ENCODE data around the gene IRX5.

Gene IRX5

GRCh38 chr16:54930005-54930868, at the start of gene IRX5:
Gene IRX5, plus strand, starts transcription at chr16:54930865. Its CDS starts 334 bp downstream, at chr16:54931199.
- Mint-ChIP-seq H3K36me3 (ENCODE audit: insufficient read depth) (peaks cover 10% of the 10 kb centered on the region), H3K4me1 (peaks cover 35% of the 10 kb centered on the region), H3K9me3 (peaks cover 5% of the 10 kb centered on the region), H3K4me3 (peak within 1 kb of the TSS; percentile 83), H3K27me3 (peaks cover 81% of the 10 kb centered on the region), H3K27ac (ENCODE audit: low read depth) (peak within 1 kb of the TSS; percentile 84)
- no peak for DNase-seq (ENCODE audit: low spot score in 2 of 2)
- no peak for ATAC-seq (replicated peaks; ENCODE audit: extremely low read depth, poor library complexity, severe bottlenecking)

- Mint-ChIP-seq H3K9me3 (peaks cover 6% of the 10 kb centered on the region), H3K27ac (ENCODE audit: low read depth) (no peak overlapping the region), H3K4me1 (no peaks in the 10 kb centered on the region), H3K4me3 (no peak overlapping the region), H3K27me3 (peaks cover 49% of the 10 kb centered on the region), H3K36me3 (ENCODE audit: insufficient read depth) (peaks cover 1% of the 10 kb centered on the region)
- ATAC-seq (replicated peaks; ENCODE audit: extremely low read depth, poor library complexity, severe bottlenecking) (no peak), DNase-seq (ENCODE audit: low spot score in 2 of 2) (no peak)
Measured at GRCh38 chr16:54882556-54882955, 48.1 kb upstream of the IRX5 start.

- ATAC-seq (replicated peaks; ENCODE audit: extremely low read depth, poor library complexity, severe bottlenecking) (no peak), DNase-seq (ENCODE audit: low spot score in 2 of 2) (no peak)
- H3K27me3 Mint-ChIP-seq, result peaks cover 42% of the 10 kb centered on the region
- no peaks in the 10 kb centered on the region for H3K4me1 Mint-ChIP-seq
- peaks cover 1% of the 10 kb centered on the region for H3K36me3 Mint-ChIP-seq (ENCODE audit: insufficient read depth)
- H3K27ac Mint-ChIP-seq (ENCODE audit: low read depth), result no peak overlapping the region
- H3K9me3 Mint-ChIP-seq, result peaks cover 6% of the 10 kb centered on the region
- no peak overlapping the region for H3K4me3 Mint-ChIP-seq
Measured at GRCh38 chr16:54883358-54883757, 47.3 kb upstream of the IRX5 start.

- no peak for ATAC-seq (replicated peaks; ENCODE audit: extremely low read depth, poor library complexity, severe bottlenecking)
Measured at GRCh38 chr16:54886078-54886477, 44.6 kb upstream of the IRX5 start.

GRCh38 chr16:54890381-54890780, 40.3 kb upstream of the IRX5 start:
- DNase-seq (ENCODE audit: low spot score in 2 of 2) (no peak), ATAC-seq (replicated peaks; ENCODE audit: extremely low read depth, poor library complexity, severe bottlenecking) (no peak)
- Mint-ChIP-seq H3K27ac (ENCODE audit: low read depth) (no peak overlapping the region), H3K9me3 (no peaks in the 10 kb centered on the region), H3K4me1 (no peaks in the 10 kb centered on the region), H3K4me3 (no peak overlapping the region), H3K27me3 (no peaks in the 10 kb centered on the region), H3K36me3 (ENCODE audit: insufficient read depth) (peaks cover 1% of the 10 kb centered on the region)

More at GRCh38 chr16:54886078-54886477, 44.6 kb upstream of the IRX5 start:
- H3K27me3 Mint-ChIP-seq, result peaks cover 27% of the 10 kb centered on the region
- no peak overlapping the region for H3K4me3 Mint-ChIP-seq
- peaks cover 6% of the 10 kb centered on the region for H3K9me3 Mint-ChIP-seq
- DNase-seq (ENCODE audit: low spot score in 2 of 2), result no peak
- no peaks in the 10 kb centered on the region for H3K4me1 Mint-ChIP-seq
- peaks cover 1% of the 10 kb centered on the region for H3K36me3 Mint-ChIP-seq (ENCODE audit: insufficient read depth)
- H3K27ac Mint-ChIP-seq (ENCODE audit: low read depth), result no peak overlapping the region

- Mint-ChIP-seq H3K27me3 (no peaks in the 10 kb centered on the region), H3K36me3 (ENCODE audit: insufficient read depth) (peaks cover 1% of the 10 kb centered on the region)
Measured at GRCh38 chr16:54891346-54891745, 39.3 kb upstream of the IRX5 start.

GRCh38 chr16:54892981-54893380, 37.7 kb upstream of the IRX5 start:
- DNase-seq (ENCODE audit: low spot score in 2 of 2), result no peak
- H3K36me3 Mint-ChIP-seq (ENCODE audit: insufficient read depth), result no peaks in the 10 kb centered on the region
- H3K27me3 Mint-ChIP-seq, result no peaks in the 10 kb centered on the region
- no peak overlapping the region for H3K4me3 Mint-ChIP-seq
- H3K4me1 Mint-ChIP-seq, result no peaks in the 10 kb centered on the region
- no peaks in the 10 kb centered on the region for H3K9me3 Mint-ChIP-seq
- H3K27ac Mint-ChIP-seq (ENCODE audit: low read depth), result no peak overlapping the region
- ATAC-seq (replicated peaks; ENCODE audit: extremely low read depth, poor library complexity, severe bottlenecking), result no peak

More at GRCh38 chr16:54891346-54891745, 39.3 kb upstream of the IRX5 start:
- DNase-seq (ENCODE audit: low spot score in 2 of 2), result no peak
- Mint-ChIP-seq H3K27ac (ENCODE audit: low read depth) (no peak overlapping the region), H3K9me3 (no peaks in the 10 kb centered on the region), H3K4me3 (no peak overlapping the region), H3K4me1 (no peaks in the 10 kb centered on the region)
- no peak for ATAC-seq (replicated peaks; ENCODE audit: extremely low read depth, poor library complexity, severe bottlenecking)

- Mint-ChIP-seq H3K4me3 (no peak overlapping the region), H3K9me3 (peaks cover 5% of the 10 kb centered on the region), H3K4me1 (no peaks in the 10 kb centered on the region), H3K36me3 (ENCODE audit: insufficient read depth) (no peaks in the 10 kb centered on the region), H3K27ac (ENCODE audit: low read depth) (no peak overlapping the region), H3K27me3 (no peaks in the 10 kb centered on the region)
- DNase-seq (ENCODE audit: low spot score in 2 of 2), result no peak
- no peak for ATAC-seq (replicated peaks; ENCODE audit: extremely low read depth, poor library complexity, severe bottlenecking)
Measured at GRCh38 chr16:54897930-54898329, 32.7 kb upstream of the IRX5 start.

GRCh38 chr16:54901606-54902005, 29.1 kb upstream of the IRX5 start:
- Mint-ChIP-seq H3K4me1 (no peaks in the 10 kb centered on the region), H3K4me3 (no peak overlapping the region), H3K27me3 (no peaks in the 10 kb centered on the region), H3K36me3 (ENCODE audit: insufficient read depth) (peaks cover 1% of the 10 kb centered on the region), H3K9me3 (peaks cover 9% of the 10 kb centered on the region), H3K27ac (ENCODE audit: low read depth) (no peak overlapping the region)
- ATAC-seq (replicated peaks; ENCODE audit: extremely low read depth, poor library complexity, severe bottlenecking) (no peak), DNase-seq (ENCODE audit: low spot score in 2 of 2) (no peak)

GRCh38 chr16:54903047-54903446, 27.6 kb upstream of the IRX5 start:
- Mint-ChIP-seq H3K9me3 (peaks cover 9% of the 10 kb centered on the region), H3K36me3 (ENCODE audit: insufficient read depth) (peaks cover 1% of the 10 kb centered on the region), H3K27me3 (no peaks in the 10 kb centered on the region), H3K4me3 (no peak overlapping the region), H3K27ac (ENCODE audit: low read depth) (no peak overlapping the region), H3K4me1 (no peaks in the 10 kb centered on the region)
- ATAC-seq (replicated peaks; ENCODE audit: extremely low read depth, poor library complexity, severe bottlenecking) (no peak), DNase-seq (ENCODE audit: low spot score in 2 of 2) (no peak)

- Mint-ChIP-seq H3K4me1 (no peaks in the 10 kb centered on the region), H3K36me3 (ENCODE audit: insufficient read depth) (peaks cover 1% of the 10 kb centered on the region), H3K27me3 (peaks cover 25% of the 10 kb centered on the region), H3K27ac (ENCODE audit: low read depth) (no peak overlapping the region), H3K4me3 (no peak overlapping the region), H3K9me3 (no peaks in the 10 kb centered on the region)
- no peak for ATAC-seq (replicated peaks; ENCODE audit: extremely low read depth, poor library complexity, severe bottlenecking)
- no peak for DNase-seq (ENCODE audit: low spot score in 2 of 2)
Measured at GRCh38 chr16:54911079-54911478, 19.6 kb upstream of the IRX5 start.

- Mint-ChIP-seq H3K4me1 (no peaks in the 10 kb centered on the region), H3K36me3 (ENCODE audit: insufficient read depth) (no peaks in the 10 kb centered on the region), H3K9me3 (no peaks in the 10 kb centered on the region), H3K4me3 (no peak overlapping the region), H3K27ac (ENCODE audit: low read depth) (no peak overlapping the region), H3K27me3 (peaks cover 29% of the 10 kb centered on the region)
- DNase-seq (ENCODE audit: low spot score in 2 of 2) (no peak), ATAC-seq (replicated peaks; ENCODE audit: extremely low read depth, poor library complexity, severe bottlenecking) (no peak)
Measured at GRCh38 chr16:54912720-54913119, 17.9 kb upstream of the IRX5 start.

- no peak overlapping the region for H3K4me3 Mint-ChIP-seq
- peaks cover 59% of the 10 kb centered on the region for H3K27me3 Mint-ChIP-seq
- no peaks in the 10 kb centered on the region for H3K4me1 Mint-ChIP-seq
- H3K36me3 Mint-ChIP-seq (ENCODE audit: insufficient read depth), result no peaks in the 10 kb centered on the region
- no peak for DNase-seq (ENCODE audit: low spot score in 2 of 2)
- H3K27ac Mint-ChIP-seq (ENCODE audit: low read depth), result no peak overlapping the region
- ATAC-seq (replicated peaks; ENCODE audit: extremely low read depth, poor library complexity, severe bottlenecking), result no peak
- no peaks in the 10 kb centered on the region for H3K9me3 Mint-ChIP-seq
Measured at GRCh38 chr16:54921206-54921824, 9.3 kb upstream of the IRX5 start.

All from central memory CD8-positive, alpha-beta T cell (primary cell).